SHP77 (cell line): ENCODE measurements around the gene SH2D1A.

Experiments
- DNase-seq, 2 experiments: peaks; one replicate each; lab custom pipeline; 2025; lab: John Stamatoyannopoulos, UW

SH2D1A gene

GRCh38 chrX:124421898-124422655 lies 75.7 kb downstream of the SH2D1A start:
- no peak for DNase-seq
